ENCODE results near the gene TBC1D9B. TPM values are rescaled to one million over a fixed set of nuclear protein-coding genes. Genes with fewer than 3 reads are reported as not detected.

Gene TBC1D9B
- total RNA-seq, 1 experiment from 2014 or later, result 70.9 TPM

DNA sequence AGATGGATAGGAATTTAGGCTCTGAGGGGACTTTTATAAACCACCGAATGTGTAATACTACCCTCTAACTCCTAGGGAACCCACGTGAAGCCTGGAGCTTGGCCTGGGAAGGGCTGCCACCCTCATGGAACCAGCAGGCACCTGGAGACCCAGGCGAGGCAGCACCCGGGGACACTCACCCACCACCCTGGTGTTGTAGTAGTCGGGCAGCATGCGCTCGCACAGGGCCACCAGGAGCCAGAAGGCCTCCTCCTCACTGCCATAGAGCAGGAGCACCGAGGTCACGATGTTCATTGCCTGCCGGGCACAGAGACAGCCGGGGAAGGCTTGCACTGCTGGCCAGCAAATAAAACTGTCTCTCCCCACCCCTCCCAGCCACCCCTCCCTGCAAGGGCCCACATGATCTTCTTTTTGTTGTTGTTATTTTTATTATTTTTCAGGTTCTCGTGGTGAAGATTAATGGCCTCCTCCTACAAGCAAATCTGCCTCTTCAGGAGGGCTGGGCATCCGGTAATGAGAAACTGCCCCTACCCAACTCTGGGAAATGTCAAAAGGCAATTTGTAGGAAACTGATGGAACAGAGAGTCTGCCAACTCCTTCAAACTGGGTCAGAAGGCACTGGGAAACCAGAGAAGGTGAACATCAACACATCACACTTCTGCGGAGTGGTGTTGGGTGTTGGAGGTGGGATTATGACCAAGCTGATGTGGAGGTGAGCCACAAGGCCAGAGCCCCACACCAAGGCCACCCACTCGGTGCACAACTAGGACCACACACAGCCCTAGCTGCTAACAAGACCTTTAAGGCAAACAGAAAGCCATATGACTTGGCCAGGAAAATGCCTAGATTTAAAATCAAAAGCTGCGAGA, 31.7 kb downstream of the TBC1D9B start (continued):
- no peak for TF ChIP-seq GTF2I (CRISPR knock-in tag; conservative IDR thresholded peaks at IDR 0.05)
- TF ChIP-seq, protein P1, sequence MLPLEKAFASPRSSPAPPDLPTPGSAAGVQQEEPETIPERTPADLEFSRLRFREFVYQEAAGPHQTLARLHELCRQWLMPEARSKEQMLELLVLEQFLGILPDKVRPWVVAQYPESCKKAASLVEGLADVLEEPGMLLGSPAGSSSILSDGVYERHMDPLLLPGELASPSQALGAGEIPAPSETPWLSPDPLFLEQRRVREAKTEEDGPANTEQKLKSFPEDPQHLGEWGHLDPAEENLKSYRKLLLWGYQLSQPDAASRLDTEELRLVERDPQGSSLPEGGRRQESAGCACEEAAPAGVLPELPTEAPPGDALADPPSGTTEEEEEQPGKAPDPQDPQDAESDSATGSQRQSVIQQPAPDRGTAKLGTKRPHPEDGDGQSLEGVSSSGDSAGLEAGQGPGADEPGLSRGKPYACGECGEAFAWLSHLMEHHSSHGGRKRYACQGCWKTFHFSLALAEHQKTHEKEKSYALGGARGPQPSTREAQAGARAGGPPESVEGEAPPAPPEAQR (CRISPR knock-in tag; IDR thresholded peaks at IDR 0.05), result no peak

DNA sequence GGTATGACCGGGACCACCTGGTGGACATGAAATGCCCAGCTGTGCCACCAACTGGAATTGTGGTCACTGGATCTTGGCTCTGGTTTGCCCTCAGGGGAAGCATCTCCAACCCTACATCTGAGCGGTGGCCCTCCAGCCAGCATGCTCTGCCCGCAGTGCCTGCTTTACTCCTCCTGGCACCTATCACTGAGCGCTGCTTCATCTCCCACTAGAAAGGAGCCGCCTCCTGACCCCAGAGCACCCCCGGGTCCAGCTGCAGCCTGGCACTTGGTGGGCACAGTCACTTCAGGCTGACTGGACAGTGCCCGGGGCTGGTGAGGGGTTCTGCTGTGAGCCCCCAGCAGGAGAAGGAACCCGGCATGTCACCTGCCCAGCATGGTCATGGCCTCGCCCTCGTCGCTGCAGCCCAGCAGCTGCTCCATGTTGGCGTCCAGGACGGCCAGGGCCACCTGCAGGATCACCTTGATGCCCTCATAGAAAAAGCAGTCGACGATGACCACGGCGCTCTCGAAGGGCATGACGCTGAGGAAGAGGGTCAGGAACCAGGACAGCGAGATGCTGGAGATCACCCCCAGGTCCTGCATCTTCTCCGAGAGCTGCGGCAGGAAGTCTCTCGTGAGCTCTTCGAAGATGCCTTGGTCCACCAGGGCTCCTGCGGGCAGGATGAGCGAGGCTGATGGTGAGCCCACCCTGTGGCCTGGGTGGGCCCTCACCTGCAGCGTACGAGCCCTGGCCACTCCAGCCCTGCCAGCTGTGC, 33.0 kb downstream of the TBC1D9B start:
- H3K4me1 Mint-ChIP-seq, result no peaks in the 10 kb centered on the region
- H3K27me3 Mint-ChIP-seq (ENCODE audit: low read depth), result no peaks in the 10 kb centered on the region
- ChIA-PET CTCF (interaction anchor here (1.2 kb wide), 1 partner anchor 73 kb away, joined by 3 read pairs; no protein-coding TSS in a partner anchor), POLR2A (no interaction called here)
- peaks cover 34% of the 10 kb centered on the region for H3K36me3 Mint-ChIP-seq
- H3K4me3 Mint-ChIP-seq, result no peak overlapping the region
- DNase-seq (ENCODE audit: low spot score) (no peak), ATAC-seq (no peak)
- H3K9me3 Mint-ChIP-seq, result no peaks in the 10 kb centered on the region
- TF ChIP-seq ZNF121 (CRISPR knock-in tag; IDR thresholded peaks at IDR 0.05) (no peak), ZNF281 (CRISPR knock-in tag; IDR thresholded peaks at IDR 0.05) (no peak), ZNF219 (CRISPR knock-in tag; IDR thresholded peaks at IDR 0.05; ENCODE audit: borderline replicate concordance) (no peak), NFYB (CRISPR knock-in tag; conservative IDR thresholded peaks at IDR 0.05; ENCODE audit: low read depth) (no peak), ESRRA (CRISPR knock-in tag; IDR thresholded peaks at IDR 0.05; ENCODE audit: borderline replicate concordance) (no peak), ZNF423 (CRISPR knock-in tag; IDR thresholded peaks at IDR 0.05) (no peak), TCF7 (CRISPR knock-in tag; IDR thresholded peaks at IDR 0.05; ENCODE audit: low read depth) (no peak), SOX15 (CRISPR knock-in tag; IDR thresholded peaks at IDR 0.05) (no peak), NR2C2 (CRISPR knock-in tag; IDR thresholded peaks at IDR 0.05) (no peak), RELA (CRISPR knock-in tag; IDR thresholded peaks at IDR 0.05; ENCODE audit: borderline replicate concordance) (no peak), SP1 (CRISPR knock-in tag; conservative IDR thresholded peaks at IDR 0.05) (no peak), STAT6 (CRISPR knock-in tag; conservative IDR thresholded peaks at IDR 0.05; ENCODE audit: low read depth) (no peak), GRHL2 (CRISPR knock-in tag; IDR thresholded peaks at IDR 0.05; ENCODE audit: insufficient replicate concordance, severe bottlenecking) (no peak)
- TF ChIP-seq, protein P2, sequence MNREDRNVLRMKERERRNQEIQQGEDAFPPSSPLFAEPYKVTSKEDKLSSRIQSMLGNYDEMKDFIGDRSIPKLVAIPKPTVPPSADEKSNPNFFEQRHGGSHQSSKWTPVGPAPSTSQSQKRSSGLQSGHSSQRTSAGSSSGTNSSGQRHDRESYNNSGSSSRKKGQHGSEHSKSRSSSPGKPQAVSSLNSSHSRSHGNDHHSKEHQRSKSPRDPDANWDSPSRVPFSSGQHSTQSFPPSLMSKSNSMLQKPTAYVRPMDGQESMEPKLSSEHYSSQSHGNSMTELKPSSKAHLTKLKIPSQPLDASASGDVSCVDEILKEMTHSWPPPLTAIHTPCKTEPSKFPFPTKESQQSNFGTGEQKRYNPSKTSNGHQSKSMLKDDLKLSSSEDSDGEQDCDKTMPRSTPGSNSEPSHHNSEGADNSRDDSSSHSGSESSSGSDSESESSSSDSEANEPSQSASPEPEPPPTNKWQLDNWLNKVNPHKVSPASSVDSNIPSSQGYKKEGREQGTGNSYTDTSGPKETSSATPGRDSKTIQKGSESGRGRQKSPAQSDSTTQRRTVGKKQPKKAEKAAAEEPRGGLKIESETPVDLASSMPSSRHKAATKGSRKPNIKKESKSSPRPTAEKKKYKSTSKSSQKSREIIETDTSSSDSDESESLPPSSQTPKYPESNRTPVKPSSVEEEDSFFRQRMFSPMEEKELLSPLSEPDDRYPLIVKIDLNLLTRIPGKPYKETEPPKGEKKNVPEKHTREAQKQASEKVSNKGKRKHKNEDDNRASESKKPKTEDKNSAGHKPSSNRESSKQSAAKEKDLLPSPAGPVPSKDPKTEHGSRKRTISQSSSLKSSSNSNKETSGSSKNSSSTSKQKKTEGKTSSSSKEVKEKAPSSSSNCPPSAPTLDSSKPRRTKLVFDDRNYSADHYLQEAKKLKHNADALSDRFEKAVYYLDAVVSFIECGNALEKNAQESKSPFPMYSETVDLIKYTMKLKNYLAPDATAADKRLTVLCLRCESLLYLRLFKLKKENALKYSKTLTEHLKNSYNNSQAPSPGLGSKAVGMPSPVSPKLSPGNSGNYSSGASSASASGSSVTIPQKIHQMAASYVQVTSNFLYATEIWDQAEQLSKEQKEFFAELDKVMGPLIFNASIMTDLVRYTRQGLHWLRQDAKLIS (CRISPR knock-in tag; IDR thresholded peaks at IDR 0.05; ENCODE audit: borderline replicate concordance), result no peak
- H3K27ac Mint-ChIP-seq, result no peak overlapping the region
